Panc1 (cell line): Measurements from ENCODE around the gene C3orf70. TPM values are rescaled to one million over a fixed set of nuclear protein-coding genes. Genes with fewer than 3 reads are reported as not detected.

Experiments used
- ATAC-seq: fragments of 200-7000 bp; cut with Tn5 transposase; 2 replicates; pipeline ENCODE4 v1.9.1; 2020; ENCODE audit warnings: mild to moderate bottlenecking, moderate library complexity
- BruUV-seq: library from RNA; stranded (reverse); fragments of 400-500 nt; replicated peaks from 2 replicates; lab custom pipeline; 2021; lab: Mats Ljungman, UMichigan
- CTCF ChIA-PET: fragments of 300-600 bp; sonication (Branson Sonifier 250); formaldehyde crosslinking; loops from one replicate; lab custom pipeline; 2022; ENCODE audit warnings: antibody characterized with exemption; lab: Charles Lee
- POLR2A ChIA-PET: fragments of 300-600 bp; sonication (Branson Sonifier 250); formaldehyde crosslinking; loops from one replicate; lab custom pipeline; 2022; ENCODE audit warnings: antibody characterized with exemption; lab: Charles Lee
- DNase-seq: peaks from one replicate; pipeline ENCODE4 v3.0.0-alpha.2; 2010; ENCODE audit warnings: low read depth, low spot score
- H3K27ac ChIP-seq: 2 replicates; pipeline ENCODE4 v1.5.1; 2011; ENCODE audit warnings: mild to moderate bottlenecking, low read length, inconsistent platforms
- H3K27me3 ChIP-seq: fragments of 200-500 bp; sonication (Bioruptor generic); 2 replicates; pipeline ENCODE4 v1.6.0; 2014; ENCODE audit warnings: low read length, inconsistent platforms; ENCODE audit not compliant: control insufficient read depth, insufficient read depth
- H3K36me3 ChIP-seq: fragments of 200-500 bp; sonication (Bioruptor generic); 2 replicates; pipeline ENCODE4 v1.5.1; 2014; ENCODE audit warnings: inconsistent platforms, mild to moderate bottlenecking, low read length, moderate library complexity; ENCODE audit not compliant: control insufficient read depth, insufficient read depth
- H3K4me1 ChIP-seq: 2 replicates; pipeline ENCODE4 v1.5.1; 2011; ENCODE audit warnings: inconsistent platforms, mild to moderate bottlenecking, low read length, moderate library complexity; ENCODE audit not compliant: control insufficient read depth, insufficient read depth
- H3K4me3 ChIP-seq, 2 experiments: 2 replicates each; pipeline ENCODE4 v1.5.1; 2011 to 2012; ENCODE audit warnings: low read depth in 2 of 2, low read length in 2 of 2, mild to moderate bottlenecking in 2 of 2, inconsistent platforms in 1 of 2, moderate library complexity in 1 of 2
- H3K9me3 ChIP-seq: fragments of 200-500 bp; sonication (Bioruptor generic); 2 replicates; pipeline ENCODE4 v1.5.1; 2014; ENCODE audit warnings: low read depth, mild to moderate bottlenecking, inconsistent platforms, low read length, moderate library complexity; ENCODE audit not compliant: control insufficient read depth, insufficient read depth
- CTCF ChIP-seq: fragments of 450-650 bp; IDR thresholded peaks from 2 replicates; pipeline ENCODE4 v1.5.1; 2017; ENCODE audit warnings: mild to moderate bottlenecking
- POLR2AphosphoS5 ChIP-seq: IDR thresholded peaks from 2 replicates; pipeline ENCODE4 v1.6.1; 2012; ENCODE audit warnings: mild to moderate bottlenecking, low read depth, low read length, moderate library complexity
- REST ChIP-seq, 2 experiments: IDR thresholded peaks; 2 replicates each; pipeline ENCODE4 v1.6.1; 2011 to 2012; ENCODE audit warnings: low read depth in 2 of 2, control low read depth in 1 of 2, low read length in 1 of 2, mild to moderate bottlenecking in 1 of 2, moderate library complexity in 1 of 2; ENCODE audit not compliant: insufficient read depth in 1 of 2
- SIN3A ChIP-seq: IDR thresholded peaks from 2 replicates; pipeline ENCODE4 v1.6.1; 2012; ENCODE audit warnings: low read depth, mild to moderate bottlenecking, low read length, moderate library complexity, borderline replicate concordance; ENCODE audit not compliant: insufficient read depth
- TCF7L2 ChIP-seq: IDR thresholded peaks from 2 replicates; pipeline ENCODE4 v1.6.1; 2011; ENCODE audit warnings: mild to moderate bottlenecking, low read depth, low read length, inconsistent platforms
- in situ Hi-C: cut with HindIII; loops from 2 replicates; pipeline ENCODE4 v1.10.0; 2016; ENCODE audit warnings: low sequenced_read_pairs, low pct_unique_long_range_greater_than_20kb
- intact Hi-C: fragments of 100-400 bp; cut with micrococcal nuclease; formaldehyde crosslinking; loops from one replicate; pipeline ENCODE4 v1.10.0; 2022; ENCODE audit not compliant: unreplicated experiment
- total RNA-seq: library from RNA; stranded (reverse); gene quantifications from one replicate; pipeline ENCODE4 v1.2.1, GENCODE V29; 2021; ENCODE audit not compliant: unreplicated experiment

C3orf70 gene
- total RNA-seq, 1 experiment from 2014 or later = 0.10 TPM

DNA sequence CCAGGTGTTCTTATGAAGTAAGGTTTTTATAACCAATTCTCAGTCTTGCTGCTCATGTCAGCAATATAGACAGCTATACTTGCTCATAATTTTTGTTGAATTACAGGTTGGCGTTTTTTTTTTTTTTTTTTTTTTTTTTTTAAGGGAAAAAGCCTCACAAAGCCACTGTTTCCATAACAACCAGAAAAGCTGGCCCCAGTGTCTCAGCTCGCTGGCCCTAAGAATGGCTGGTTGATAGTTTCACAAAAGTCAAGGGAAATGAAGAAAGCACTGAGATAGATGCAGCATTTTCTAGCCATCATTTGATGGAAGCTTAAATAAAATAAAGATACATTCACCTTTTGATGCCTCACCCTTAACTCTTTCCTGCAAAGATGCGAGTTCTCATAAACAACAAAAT is 121.9 kb downstream of the C3orf70 start:
- in situ Hi-C loops (no loop called here), intact Hi-C loops (no loop called here)
- Histone ChIP-seq H3K4me1 (no peaks in the 10 kb centered on the region), H3K9me3 (no peaks in the 10 kb centered on the region), H3K4me3 (no peak overlapping the region), H3K27me3 (no peaks in the 10 kb centered on the region), H3K36me3 (no peaks in the 10 kb centered on the region), H3K27ac (no peak overlapping the region)
- no peak for DNase-seq
- TF ChIP-seq SIN3A = no peak
- no peak for TF ChIP-seq TCF7L2
- no peak for TF ChIP-seq REST (IDR thresholded peaks at IDR 0.05; ENCODE audit: insufficient read depth in 1 of 2, low read depth in 2 of 2, low read length in 1 of 2)
- no peak for TF ChIP-seq CTCF
- no peak for TF ChIP-seq POLR2AphosphoS5
- no peak for ATAC-seq
- BruUV-seq = no TSS peak
- ChIA-PET POLR2A (no interaction called here), CTCF (interaction anchor here (0.7 kb wide), 1 partner anchor 169 kb away, joined by 4 read pairs; no protein-coding TSS in a partner anchor)

DNA sequence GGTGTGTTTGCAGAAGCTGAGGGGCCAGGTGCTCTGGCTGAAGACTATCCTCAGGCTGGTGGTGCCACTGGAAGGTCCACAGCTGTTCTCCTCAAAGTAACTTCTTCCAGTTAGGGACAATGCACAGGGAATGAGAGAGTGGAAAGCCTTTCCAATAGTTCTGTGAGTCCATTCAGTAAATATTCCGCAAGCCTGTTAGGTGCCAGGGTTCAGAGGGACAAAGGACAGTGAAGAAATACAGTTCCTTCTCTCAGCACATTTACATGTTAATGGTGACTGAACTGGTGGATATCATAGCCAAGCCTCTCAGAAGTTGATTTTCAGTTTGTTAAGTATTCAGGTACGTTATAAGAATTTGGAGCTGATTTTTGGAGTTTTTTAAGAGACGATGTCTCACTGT is 122.5 kb downstream of the C3orf70 start:
- intact Hi-C loops (no loop called here), in situ Hi-C loops (no loop called here)
- ATAC-seq = no peak
- no TSS peak for BruUV-seq
- no peaks in the 10 kb centered on the region for H3K4me1 ChIP-seq
- H3K27me3 ChIP-seq = no peaks in the 10 kb centered on the region
- TF ChIP-seq POLR2AphosphoS5 (no peak), REST (IDR thresholded peaks at IDR 0.05; ENCODE audit: insufficient read depth in 1 of 2, low read depth in 2 of 2, low read length in 1 of 2) (no peak), CTCF (no peak), TCF7L2 (no peak), SIN3A (no peak)
- no peak overlapping the region for H3K27ac ChIP-seq
- DNase-seq = no peak
- no peak overlapping the region for H3K4me3 ChIP-seq
- no peaks in the 10 kb centered on the region for H3K9me3 ChIP-seq
- POLR2A ChIA-PET = no interaction called here
- CTCF ChIA-PET = interaction anchor here (0.7 kb wide), 1 partner anchor 170 kb away, joined by 4 read pairs; no protein-coding TSS in a partner anchor
- no peaks in the 10 kb centered on the region for H3K36me3 ChIP-seq
